Naive B cell (primary cell): Measurements from ENCODE around the gene STEAP2. TPM values are rescaled to one million over a fixed set of nuclear protein-coding genes. Genes with fewer than 3 reads are reported as not detected.
"Not testable (repeated sequence)": the region's sequence is repeated elsewhere in the genome, so short reads cannot be mapped to it uniquely, and the experiment has no call there.

Experiments
- ATAC-seq, 2 donors: fragments of 150-1000 bp; cut with Tn5 transposase; 2 replicates each; pipeline ENCODE4 v1.10.0; 2021; ENCODE audit warnings: low read depth in 2 of 2, mild to moderate bottlenecking in 2 of 2, moderate library complexity in 2 of 2
- DNase-seq: peaks from one replicate; pipeline ENCODE4 v3.0.0; 2022
- H3K27ac Mint-ChIP-seq, 6 donors: one replicate each; pipeline ENCODE4 v1.8.0; 2020 to 2022; ENCODE audit warnings: mild to moderate bottlenecking in 6 of 6, mixed read lengths in 6 of 6, moderate library complexity in 5 of 6, inconsistent platforms in 2 of 6
- H3K27me3 Mint-ChIP-seq, 3 donors: one replicate each; pipeline ENCODE4 v1.8.0; 2021 to 2022; ENCODE audit warnings: mixed read lengths in 3 of 3, mild to moderate bottlenecking in 1 of 3
- H3K36me3 Mint-ChIP-seq, 2 donors: one replicate each; pipeline ENCODE4 v1.8.0; 2020 to 2022; ENCODE audit warnings: mixed read lengths in 2 of 2, inconsistent platforms in 1 of 2, mild to moderate bottlenecking in 1 of 2
- H3K4me1 Mint-ChIP-seq, 3 donors: one replicate each; pipeline ENCODE4 v1.8.0; 2020 to 2022; ENCODE audit warnings: mixed read lengths in 3 of 3, inconsistent platforms in 1 of 3, mild to moderate bottlenecking in 1 of 3, moderate library complexity in 1 of 3
- H3K4me3 Mint-ChIP-seq, 8 donors: one replicate each; pipeline ENCODE4 v1.8.0; 2020 to 2022; ENCODE audit warnings: mild to moderate bottlenecking in 8 of 8, mixed read lengths in 8 of 8, moderate library complexity in 8 of 8, inconsistent platforms in 2 of 8
- H3K9me3 Mint-ChIP-seq, 7 donors: one replicate each; pipeline ENCODE4 v1.8.0; 2020 to 2022; ENCODE audit warnings: mixed read lengths in 7 of 7, mild to moderate bottlenecking in 5 of 7, inconsistent platforms in 2 of 7, moderate library complexity in 1 of 7
- polyA plus RNA-seq, 6 donors: library from polyadenylated mRNA; unstranded; fragments of 300-500 nt; fragmentation: Illumina TruSeq; gene quantifications; one replicate each; pipeline ENCODE4 v1.2.3, GENCODE V29; 2021; ENCODE audit warnings: low read depth in 6 of 6

The STEAP2 gene
- polyA plus RNA-seq, 6 donors from 2014 or later = not detected

DNA sequence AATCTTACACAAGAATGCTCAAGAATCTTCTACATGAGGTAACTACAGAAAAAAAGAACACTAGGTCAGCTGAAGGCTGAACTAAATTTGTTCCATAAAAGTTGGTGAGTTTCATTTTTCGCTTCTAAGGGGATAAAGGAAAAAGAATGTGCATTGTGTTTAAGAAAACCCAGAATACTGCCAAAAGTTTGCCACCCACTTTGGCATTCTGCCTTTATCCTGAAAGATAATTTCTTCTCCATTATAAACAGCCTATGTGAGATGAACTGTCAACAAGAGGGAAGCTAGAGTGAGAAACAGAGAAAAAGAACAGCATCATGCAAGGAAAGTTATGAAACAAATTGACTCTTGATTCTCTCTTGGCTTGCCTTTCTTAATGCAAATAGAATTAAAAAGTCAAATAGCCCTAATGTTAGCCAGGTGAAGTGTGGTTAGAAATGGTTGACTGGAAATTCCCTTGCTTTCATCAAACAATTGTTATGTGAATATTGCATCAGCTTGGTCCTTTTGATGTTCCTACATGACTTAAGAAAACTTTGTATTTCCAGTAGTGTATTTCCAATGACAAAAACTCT is 31.4 kb upstream of the STEAP2 start:
- DNase-seq (no peak), ATAC-seq (no peak)
- Mint-ChIP-seq H3K27me3 (peaks cover 0 to 7% (median 0%) of the 10 kb centered on the region in 3 donors), H3K4me1 (peaks cover 0 to 7% (median 6%) of the 10 kb centered on the region in 3 donors), H3K36me3 (peaks cover 0 to 5% of the 10 kb centered on the region in 2 donors), H3K4me3 (no peak overlapping the region), H3K9me3 (peaks cover 0 to 19% (median 7%) of the 10 kb centered on the region in 7 donors), H3K27ac (no peak overlapping the region)

DNA sequence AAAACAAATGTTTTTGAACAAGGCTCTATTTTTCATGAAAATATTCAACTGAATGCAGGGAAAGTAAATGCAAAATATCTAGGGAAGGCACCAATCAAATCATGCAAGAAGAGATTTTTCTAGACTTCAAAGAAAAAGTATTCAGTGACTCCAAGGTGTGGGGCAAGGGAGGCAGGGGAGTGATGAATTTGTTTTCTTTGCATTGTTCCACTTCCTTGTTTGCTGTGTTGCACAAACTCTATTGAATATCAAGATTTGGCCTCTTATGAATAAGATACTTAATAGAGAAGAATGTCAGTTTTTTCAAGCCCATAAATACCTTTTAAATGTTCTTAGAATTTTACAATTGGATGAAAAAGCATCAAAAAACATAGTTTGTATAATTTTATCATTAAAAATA is 30.9 kb upstream of the STEAP2 start:
- peaks cover 0 to 5% of the 10 kb centered on the region in 2 donors for H3K36me3 Mint-ChIP-seq
- no peak overlapping the region for H3K27ac Mint-ChIP-seq
- H3K9me3 Mint-ChIP-seq = peaks cover 0 to 22% (median 9%) of the 10 kb centered on the region in 7 donors
- H3K4me1 Mint-ChIP-seq = peaks cover 0 to 7% (median 6%) of the 10 kb centered on the region in 3 donors
- no peak for ATAC-seq
- DNase-seq = no peak
- H3K27me3 Mint-ChIP-seq = peaks cover 0 to 7% (median 0%) of the 10 kb centered on the region in 3 donors
- H3K4me3 Mint-ChIP-seq = no peak overlapping the region

DNA sequence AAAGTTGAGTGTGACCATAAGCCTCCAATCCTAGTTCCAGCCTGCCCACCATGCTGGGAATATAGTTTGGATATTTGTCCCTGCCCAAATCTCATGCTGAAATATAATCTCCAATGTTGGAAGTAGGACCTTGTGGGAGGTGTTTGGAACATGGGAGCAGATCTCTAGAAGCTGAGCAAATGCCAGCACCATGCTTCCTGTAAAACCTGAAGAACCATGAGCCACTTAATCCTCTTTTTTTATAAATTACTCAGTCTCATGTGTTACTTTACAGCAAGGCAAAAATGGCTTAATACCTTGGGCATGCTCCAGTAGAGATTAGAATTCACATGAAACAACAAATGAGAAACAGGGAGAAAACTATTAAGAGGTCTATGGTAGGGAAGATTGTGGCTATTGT is 30.1 kb upstream of the STEAP2 start:
- H3K4me1 Mint-ChIP-seq = peaks cover 0 to 7% (median 6%) of the 10 kb centered on the region in 3 donors
- no peak for ATAC-seq
- H3K36me3 Mint-ChIP-seq = no peaks in the 10 kb centered on the region
- DNase-seq = no peak
- H3K9me3 Mint-ChIP-seq = peaks cover 0 to 16% (median 5%) of the 10 kb centered on the region in 7 donors
- H3K27me3 Mint-ChIP-seq = peaks cover 0 to 7% (median 0%) of the 10 kb centered on the region in 3 donors
- H3K4me3 Mint-ChIP-seq = no peak overlapping the region
- H3K27ac Mint-ChIP-seq = no peak overlapping the region

DNA sequence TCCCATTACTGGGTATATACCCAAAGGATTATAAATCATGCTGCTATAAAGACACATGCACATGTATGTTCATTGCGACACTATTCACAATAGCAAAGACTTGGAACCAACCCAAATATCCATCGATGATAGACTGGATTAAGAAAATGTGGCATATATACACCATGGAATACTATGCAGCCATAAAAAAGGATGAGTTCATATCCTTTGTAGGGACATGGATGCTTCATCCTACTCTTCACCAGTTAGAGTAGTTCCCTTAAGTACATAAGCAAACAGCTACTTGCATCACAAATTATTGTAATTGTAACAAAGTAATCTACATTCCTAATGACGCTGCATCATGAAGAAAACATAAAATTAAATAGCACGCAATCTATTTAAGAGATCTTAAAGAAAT is 25.2 kb upstream of the STEAP2 start:
- not testable (repeated sequence) for H3K4me3 Mint-ChIP-seq, ATAC-seq, H3K27ac Mint-ChIP-seq, H3K36me3 Mint-ChIP-seq, H3K27me3 Mint-ChIP-seq, H3K4me1 Mint-ChIP-seq, DNase-seq
- H3K9me3 Mint-ChIP-seq = peaks cover 0 to 22% (median 8%) of the 10 kb centered on the region in 7 donors

DNA sequence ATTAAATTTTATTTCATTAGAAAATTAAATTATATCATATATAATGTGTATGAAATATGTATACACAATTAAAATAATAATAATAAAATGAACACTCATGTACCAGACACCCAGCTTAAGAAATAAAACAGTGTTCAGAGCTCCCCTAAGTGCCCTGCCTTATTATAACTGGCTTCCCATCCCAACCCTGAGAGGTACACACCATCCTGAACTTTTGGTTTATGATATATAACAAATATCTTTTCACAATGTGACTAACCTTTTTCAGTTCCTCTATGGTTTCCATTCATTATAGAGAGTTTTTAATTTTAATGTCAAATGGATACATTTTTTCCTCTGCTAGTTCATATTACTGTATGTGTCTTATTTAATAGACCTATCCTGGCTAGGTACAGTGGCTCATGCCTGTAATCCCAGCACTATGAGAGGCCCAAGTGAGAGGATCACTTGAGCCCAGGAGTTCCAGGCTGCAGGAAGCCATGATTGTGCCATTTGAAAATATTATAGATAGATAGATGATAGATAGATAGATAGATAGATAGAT is 24.0 kb upstream of the STEAP2 start:
- H3K4me3 Mint-ChIP-seq = no peak overlapping the region
- no peaks in the 10 kb centered on the region for H3K36me3 Mint-ChIP-seq
- peaks cover 0 to 7% (median 0%) of the 10 kb centered on the region in 3 donors for H3K27me3 Mint-ChIP-seq
- peak overlapping the region in 1 of 6 donors; percentile 34 for H3K27ac Mint-ChIP-seq
- no peaks in the 10 kb centered on the region for H3K4me1 Mint-ChIP-seq
- peaks cover 0 to 34% (median 10%) of the 10 kb centered on the region in 7 donors for H3K9me3 Mint-ChIP-seq
- ATAC-seq (no peak), DNase-seq (no peak)

DNA sequence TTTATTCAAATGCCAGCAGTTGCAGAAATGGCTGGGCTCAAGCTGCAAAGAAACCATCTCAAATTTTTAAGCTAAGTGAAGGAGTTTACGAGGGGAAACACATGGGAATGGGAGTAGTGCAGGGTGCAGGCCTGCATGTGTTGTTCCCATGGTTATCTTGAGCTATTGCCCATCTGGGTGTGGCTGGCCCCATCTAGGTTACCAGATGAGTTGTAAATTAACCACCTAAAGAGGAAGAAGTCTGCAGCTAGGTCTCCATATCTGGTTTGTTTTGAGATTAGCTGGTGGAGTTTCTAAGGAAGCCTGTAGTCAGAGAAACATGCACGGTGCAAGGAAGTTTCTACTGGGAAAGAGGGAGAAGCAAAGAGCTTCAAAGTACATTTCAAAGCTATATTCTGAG is 23.3 kb upstream of the STEAP2 start:
- ATAC-seq (no peak), DNase-seq (no peak)
- peaks cover 0 to 2% (median 0%) of the 10 kb centered on the region in 3 donors for H3K27me3 Mint-ChIP-seq
- no peaks in the 10 kb centered on the region for H3K4me1 Mint-ChIP-seq
- H3K4me3 Mint-ChIP-seq = no peak overlapping the region
- H3K27ac Mint-ChIP-seq = peak overlapping the region in 1 of 6 donors; percentile 34
- H3K36me3 Mint-ChIP-seq = no peaks in the 10 kb centered on the region
- H3K9me3 Mint-ChIP-seq = peaks cover 0 to 41% (median 7%) of the 10 kb centered on the region in 7 donors

DNA sequence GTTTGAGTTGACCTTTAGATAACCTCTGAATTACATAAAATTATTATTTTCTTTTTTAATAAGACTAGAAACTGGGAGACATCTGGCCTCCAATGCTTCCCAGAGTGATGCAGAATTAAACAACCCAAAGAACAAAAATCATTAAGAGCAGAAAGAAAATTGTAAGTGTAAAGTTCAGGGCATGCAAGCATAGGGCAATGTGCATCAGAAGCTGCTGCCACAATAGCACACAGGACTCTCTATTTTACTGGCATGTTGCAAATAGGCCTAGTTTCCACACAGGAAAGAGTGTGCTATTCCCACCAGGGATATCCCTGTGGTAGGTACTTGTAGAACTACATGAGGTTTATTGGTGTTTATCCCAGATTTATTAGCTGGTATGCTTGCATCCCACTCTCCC is 20.5 kb upstream of the STEAP2 start:
- peaks cover 0 to 31% (median 5%) of the 10 kb centered on the region in 7 donors for H3K9me3 Mint-ChIP-seq
- DNase-seq (no peak), ATAC-seq (no peak)
- no peak overlapping the region for H3K4me3 Mint-ChIP-seq
- no peak overlapping the region for H3K27ac Mint-ChIP-seq
- H3K36me3 Mint-ChIP-seq = no peaks in the 10 kb centered on the region
- H3K4me1 Mint-ChIP-seq = no peaks in the 10 kb centered on the region
- H3K27me3 Mint-ChIP-seq = peaks cover 0 to 7% (median under 1%) of the 10 kb centered on the region in 3 donors

DNA sequence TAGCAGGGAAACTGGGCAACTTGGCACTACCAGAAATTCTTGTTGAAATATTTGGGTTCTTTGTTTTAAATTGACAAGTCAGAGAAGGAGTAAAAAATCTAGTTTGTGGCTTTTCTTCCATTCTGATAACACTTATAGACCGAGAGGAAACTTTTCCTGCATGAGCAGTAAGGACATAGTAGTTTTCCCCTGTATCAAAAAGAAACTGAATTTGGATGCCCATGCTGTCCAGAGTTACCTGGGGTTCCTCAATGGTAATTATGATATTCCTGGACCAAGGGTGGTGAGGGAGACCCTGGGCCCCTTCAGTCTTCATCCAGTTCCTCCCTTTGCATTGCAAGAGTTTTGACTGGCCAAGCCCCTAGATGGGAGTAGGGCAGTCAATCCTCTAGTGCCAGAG is 19.9 kb upstream of the STEAP2 start:
- ATAC-seq = no peak
- Mint-ChIP-seq H3K9me3 (peaks cover 0 to 31% (median 5%) of the 10 kb centered on the region in 7 donors), H3K27ac (no peak overlapping the region), H3K27me3 (peaks cover 0 to 9% (median 4%) of the 10 kb centered on the region in 3 donors), H3K4me3 (no peak overlapping the region), H3K4me1 (no peaks in the 10 kb centered on the region), H3K36me3 (no peaks in the 10 kb centered on the region)
- no peak for DNase-seq

DNA sequence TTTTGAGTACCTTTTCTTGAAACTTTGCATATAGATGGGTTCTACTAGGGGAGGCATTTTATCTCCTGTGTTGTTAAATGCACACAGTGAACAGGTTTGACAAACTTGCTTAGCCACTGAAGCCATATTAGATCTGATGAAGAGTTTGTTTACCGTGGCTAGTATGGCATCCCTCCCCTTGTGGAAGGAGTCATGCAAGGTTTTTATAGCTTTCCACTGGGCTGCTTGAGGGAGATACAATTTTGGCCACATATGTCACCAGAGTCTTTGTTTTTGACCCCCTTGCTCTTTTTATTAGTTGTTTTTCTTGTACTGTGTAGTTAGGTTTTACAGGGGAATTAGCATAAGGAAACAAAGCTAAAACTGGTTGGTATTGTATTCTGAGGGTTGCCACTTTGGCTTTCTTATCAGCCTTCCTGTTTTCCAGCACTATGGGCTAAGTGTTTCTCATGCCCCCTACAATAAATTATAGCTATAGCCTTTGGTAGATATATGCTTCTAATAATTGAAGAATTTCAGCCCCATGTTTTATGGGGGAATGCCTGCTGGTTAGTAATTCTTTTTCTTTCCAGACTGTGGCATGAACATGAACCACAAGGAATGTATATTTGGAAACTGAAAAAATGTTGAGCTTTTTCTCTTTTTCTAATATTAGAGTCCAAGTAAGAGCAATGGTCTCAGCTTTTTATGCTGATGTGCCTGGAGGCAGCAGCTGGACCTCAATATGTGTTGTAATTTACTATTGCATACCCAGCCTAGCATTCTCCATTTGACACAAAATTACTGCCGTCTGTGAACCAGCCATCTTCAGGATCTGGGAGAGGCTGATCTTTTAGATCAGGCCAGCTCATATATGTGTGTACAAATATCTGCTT is 18.4 kb upstream of the STEAP2 start:
- no peak for DNase-seq
- Mint-ChIP-seq H3K27ac (no peak overlapping the region), H3K36me3 (no peaks in the 10 kb centered on the region), H3K9me3 (peaks cover 0 to 31% (median 5%) of the 10 kb centered on the region in 7 donors), H3K4me3 (no peak overlapping the region), H3K27me3 (peaks cover 0 to 9% (median 4%) of the 10 kb centered on the region in 3 donors), H3K4me1 (no peaks in the 10 kb centered on the region)
- no peak for ATAC-seq

DNA sequence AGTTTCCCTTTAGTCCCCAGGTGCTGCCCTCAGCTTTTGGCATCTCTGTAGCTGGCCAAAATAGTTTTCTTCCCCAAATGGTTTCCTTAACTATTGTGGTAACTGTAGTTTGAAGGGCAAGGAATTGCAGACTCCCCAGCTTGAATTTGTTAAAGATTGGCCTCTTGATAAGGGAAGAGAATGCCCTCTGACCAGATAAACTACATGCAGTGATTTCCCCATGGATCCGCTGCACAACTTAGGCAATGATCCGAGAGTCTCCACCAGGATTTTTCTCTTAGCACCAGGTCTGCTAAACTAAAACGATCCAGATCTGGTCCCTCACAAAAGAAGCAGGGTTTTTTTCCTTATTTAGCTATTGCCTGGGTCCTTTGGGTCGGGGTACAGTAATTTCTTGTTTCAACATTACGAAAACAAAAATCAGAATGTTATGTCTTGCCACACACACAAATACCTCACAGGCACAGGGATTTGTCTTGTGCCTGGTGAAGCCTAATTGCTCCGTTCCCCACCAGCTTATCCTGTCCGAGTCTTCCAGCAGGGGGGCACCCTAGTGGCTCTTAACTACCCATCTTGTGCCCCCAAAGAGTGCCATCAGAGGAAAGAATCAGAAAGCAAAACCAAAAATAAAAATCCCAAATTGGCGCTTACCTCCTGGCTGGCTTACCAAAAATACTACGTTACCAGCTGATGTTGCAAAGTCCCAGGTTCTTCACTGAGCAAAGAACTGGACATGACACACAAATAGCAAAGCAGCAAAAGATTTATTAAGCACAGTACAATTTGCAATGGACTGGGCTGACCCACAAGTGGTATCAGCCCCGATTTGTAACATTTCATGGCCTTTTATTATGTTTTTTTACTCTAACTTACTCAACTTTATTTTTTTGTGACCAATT is 16.4 kb upstream of the STEAP2 start:
- H3K27ac Mint-ChIP-seq = no peak overlapping the region
- no peaks in the 10 kb centered on the region for H3K36me3 Mint-ChIP-seq
- ATAC-seq (no peak), DNase-seq (no peak)
- H3K9me3 Mint-ChIP-seq = peaks cover 0 to 27% (median 3%) of the 10 kb centered on the region in 7 donors
- H3K27me3 Mint-ChIP-seq = peaks cover 0 to 9% (median 4%) of the 10 kb centered on the region in 3 donors
- H3K4me3 Mint-ChIP-seq = no peak overlapping the region
- H3K4me1 Mint-ChIP-seq = no peaks in the 10 kb centered on the region

DNA sequence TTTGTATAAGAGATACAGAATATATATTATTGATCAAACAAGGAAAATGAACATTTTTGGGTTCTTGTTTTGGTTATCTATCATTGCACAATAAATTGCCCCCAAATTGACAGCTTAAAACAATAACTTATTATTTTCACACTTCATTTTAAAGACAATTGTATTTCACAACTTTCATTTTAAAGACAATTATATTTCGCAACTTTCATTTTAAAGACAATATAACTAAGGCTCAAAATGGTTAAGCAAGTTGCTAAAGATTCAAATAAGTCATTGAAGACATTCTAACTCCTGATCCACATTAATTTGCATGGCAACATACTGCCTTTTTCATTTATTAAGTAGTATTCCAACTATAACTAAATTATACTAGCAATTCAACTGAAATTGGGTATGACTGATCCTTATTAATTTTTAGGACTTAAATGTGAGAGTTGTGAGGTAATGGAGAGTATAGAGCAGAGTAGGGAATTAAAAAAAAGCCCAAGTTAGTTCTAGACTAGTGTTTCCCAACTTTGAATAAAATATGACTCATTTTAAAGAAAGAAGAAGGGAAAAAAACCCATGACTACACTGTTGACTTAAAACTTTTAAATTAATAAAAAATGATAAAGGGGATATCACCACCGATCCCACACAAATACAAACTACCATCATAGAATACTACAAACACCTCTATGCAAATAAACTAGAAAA is 9.9 kb upstream of the STEAP2 start:
- ATAC-seq (no peak), DNase-seq (no peak)
- H3K27me3 Mint-ChIP-seq = no peaks in the 10 kb centered on the region
- no peak overlapping the region for H3K27ac Mint-ChIP-seq
- no peak overlapping the region for H3K4me3 Mint-ChIP-seq
- no peaks in the 10 kb centered on the region for H3K4me1 Mint-ChIP-seq
- peaks cover 0 to 3% (median 0%) of the 10 kb centered on the region in 7 donors for H3K9me3 Mint-ChIP-seq
- H3K36me3 Mint-ChIP-seq = no peaks in the 10 kb centered on the region

DNA sequence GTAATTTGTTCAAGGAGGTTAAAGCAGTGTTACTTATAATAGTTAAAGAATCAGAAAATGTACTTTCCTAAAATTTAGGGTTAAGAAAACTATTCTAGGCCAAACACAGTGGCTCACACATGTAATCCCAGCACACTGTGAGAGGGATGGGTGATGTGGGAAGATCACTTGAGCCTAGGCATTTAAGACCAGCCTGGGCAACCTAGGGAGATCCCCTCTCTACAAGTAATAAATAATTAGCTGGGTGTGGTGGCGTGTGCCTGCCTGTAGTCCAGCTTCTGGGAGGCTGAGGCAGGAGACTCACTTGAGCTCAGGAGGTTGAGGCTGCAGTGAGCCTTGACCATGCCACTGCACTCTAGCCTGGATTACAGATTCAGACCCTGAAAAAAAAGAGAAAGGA is 3.6 kb upstream of the STEAP2 start:
- Mint-ChIP-seq H3K4me1 (peaks cover 0 to 6% (median 3%) of the 10 kb centered on the region in 3 donors), H3K27ac (no peak overlapping the region), H3K4me3 (no peak overlapping the region), H3K9me3 (peaks cover 0 to 5% (median 0%) of the 10 kb centered on the region in 7 donors), H3K27me3 (peaks cover 0 to 24% (median 23%) of the 10 kb centered on the region in 3 donors), H3K36me3 (no peaks in the 10 kb centered on the region)
- DNase-seq = no peak
- ATAC-seq = no peak
